Eye (tissue), 1 donor: Measurements from ENCODE around the gene ANGPTL4.
A peak's percentile ranks its signal among the peaks of the same experiment; 100 is the strongest.
"Not testable (repeated sequence)": the region's sequence is repeated elsewhere in the genome, so short reads cannot be mapped to it uniquely, and the experiment has no call there.

ENCODE experiments used
- DNase-seq: peaks from one replicate; pipeline ENCODE4 v3.0.0-alpha.2; 2015

ANGPTL4 gene

GRCh38 chr19:8363803-8364771 is at the start of gene ANGPTL4:
ANGPTL4 (plus strand) TSS chr19:8364155; CDS start chr19:8364322, 167 bp downstream.
- peak; percentile 62 for DNase-seq

- not testable (repeated sequence) for DNase-seq
Observed at GRCh38 chr19:8314981-8315640, 48.8 kb upstream of the ANGPTL4 start.

- no peak for DNase-seq
Observed at GRCh38 chr19:8316351-8317125, 47.4 kb upstream of the ANGPTL4 start.

- DNase-seq: not testable (repeated sequence)
Observed at GRCh38 chr19:8318835-8319234, 45.1 kb upstream of the ANGPTL4 start.

- no peak for DNase-seq
Observed at GRCh38 chr19:8319807-8320520, 44.0 kb upstream of the ANGPTL4 start.

GRCh38 chr19:8320564-8321066 is 43.3 kb upstream of the ANGPTL4 start:
- DNase-seq: no peak

GRCh38 chr19:8321067-8321985 is 42.6 kb upstream of the ANGPTL4 start, which contains the start of the genes NDUFA7 and RPS28:
NDUFA7 (minus strand) TSS chr19:8321375; CDS start chr19:8321358, 17 bp downstream.
RPS28 (plus strand) TSS chr19:8321496; CDS start chr19:8321531, 35 bp downstream.
- DNase-seq: peak; percentile 99

- no peak for DNase-seq
Observed at GRCh38 chr19:8321986-8322637, 41.8 kb upstream of the ANGPTL4 start.

- no peak for DNase-seq
Observed at GRCh38 chr19:8322638-8322997, 41.3 kb upstream of the ANGPTL4 start.

- DNase-seq: no peak
Observed at GRCh38 chr19:8323781-8324185, 40.2 kb upstream of the ANGPTL4 start.

GRCh38 chr19:8324186-8325050 is 39.5 kb upstream of the ANGPTL4 start:
- no peak for DNase-seq

GRCh38 chr19:8325454-8325853 is 38.5 kb upstream of the ANGPTL4 start:
- no peak for DNase-seq

GRCh38 chr19:8329996-8330395 is 34.0 kb upstream of the ANGPTL4 start:
- DNase-seq: no peak

- no peak for DNase-seq
Observed at GRCh38 chr19:8331263-8331845, 32.6 kb upstream of the ANGPTL4 start.

- DNase-seq: no peak
Observed at GRCh38 chr19:8332976-8333766, 30.8 kb upstream of the ANGPTL4 start.

- DNase-seq: peak; percentile 38
Observed at GRCh38 chr19:8333767-8334457, 30.0 kb upstream of the ANGPTL4 start.
